ENCODE data around the gene PLCH1.
"Not testable (repeated sequence)": the region's sequence is repeated elsewhere in the genome, so short reads cannot be mapped to it uniquely, and the experiment has no call there.

The PLCH1 gene

DNA sequence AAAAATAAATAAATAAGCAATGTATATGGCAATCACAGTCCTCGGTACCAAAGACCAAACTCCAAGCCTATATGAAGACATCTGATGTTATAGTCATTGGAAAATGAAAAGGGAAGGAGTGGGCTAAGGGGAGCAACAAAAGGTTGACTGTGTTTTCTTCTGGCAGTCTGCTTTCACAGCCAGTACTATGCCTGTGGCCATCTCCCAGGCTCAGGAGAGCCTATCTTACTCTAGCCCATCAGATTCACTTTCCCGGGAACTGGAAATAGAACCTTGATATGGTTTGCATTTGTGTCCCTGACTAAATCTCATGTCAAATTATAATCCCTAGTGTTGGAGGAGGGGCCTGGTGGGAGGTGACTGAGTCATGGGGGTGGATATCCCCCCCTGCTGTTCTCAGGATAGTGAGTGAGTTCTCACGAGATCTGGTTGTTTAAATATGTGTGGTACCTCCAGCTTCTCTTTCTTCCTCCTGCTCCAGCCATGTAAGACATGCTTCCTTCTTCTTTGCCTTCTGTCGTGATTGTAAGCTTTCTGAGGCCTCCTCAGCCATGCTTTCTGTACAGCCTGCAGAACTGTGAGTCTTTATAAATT lies 105.3 kb downstream of the PLCH1 start (continued):
- TF ChIP-seq ZNF501 (tag by site-specific recombination; IDR thresholded peaks at IDR 0.05) (no peak), ZNF433 (tag by site-specific recombination; IDR thresholded peaks at IDR 0.05; ENCODE audit: low read depth) (no peak), BCL11B (tag by site-specific recombination; IDR thresholded peaks at IDR 0.05; ENCODE audit: low read depth) (no peak), ZNF23 (tag by site-specific recombination; IDR thresholded peaks at IDR 0.05; ENCODE audit: borderline replicate concordance) (no peak), ZFP41 (tag by site-specific recombination; IDR thresholded peaks at IDR 0.05; ENCODE audit: borderline replicate concordance) (no peak)
- TF ChIP-seq, protein P1, sequence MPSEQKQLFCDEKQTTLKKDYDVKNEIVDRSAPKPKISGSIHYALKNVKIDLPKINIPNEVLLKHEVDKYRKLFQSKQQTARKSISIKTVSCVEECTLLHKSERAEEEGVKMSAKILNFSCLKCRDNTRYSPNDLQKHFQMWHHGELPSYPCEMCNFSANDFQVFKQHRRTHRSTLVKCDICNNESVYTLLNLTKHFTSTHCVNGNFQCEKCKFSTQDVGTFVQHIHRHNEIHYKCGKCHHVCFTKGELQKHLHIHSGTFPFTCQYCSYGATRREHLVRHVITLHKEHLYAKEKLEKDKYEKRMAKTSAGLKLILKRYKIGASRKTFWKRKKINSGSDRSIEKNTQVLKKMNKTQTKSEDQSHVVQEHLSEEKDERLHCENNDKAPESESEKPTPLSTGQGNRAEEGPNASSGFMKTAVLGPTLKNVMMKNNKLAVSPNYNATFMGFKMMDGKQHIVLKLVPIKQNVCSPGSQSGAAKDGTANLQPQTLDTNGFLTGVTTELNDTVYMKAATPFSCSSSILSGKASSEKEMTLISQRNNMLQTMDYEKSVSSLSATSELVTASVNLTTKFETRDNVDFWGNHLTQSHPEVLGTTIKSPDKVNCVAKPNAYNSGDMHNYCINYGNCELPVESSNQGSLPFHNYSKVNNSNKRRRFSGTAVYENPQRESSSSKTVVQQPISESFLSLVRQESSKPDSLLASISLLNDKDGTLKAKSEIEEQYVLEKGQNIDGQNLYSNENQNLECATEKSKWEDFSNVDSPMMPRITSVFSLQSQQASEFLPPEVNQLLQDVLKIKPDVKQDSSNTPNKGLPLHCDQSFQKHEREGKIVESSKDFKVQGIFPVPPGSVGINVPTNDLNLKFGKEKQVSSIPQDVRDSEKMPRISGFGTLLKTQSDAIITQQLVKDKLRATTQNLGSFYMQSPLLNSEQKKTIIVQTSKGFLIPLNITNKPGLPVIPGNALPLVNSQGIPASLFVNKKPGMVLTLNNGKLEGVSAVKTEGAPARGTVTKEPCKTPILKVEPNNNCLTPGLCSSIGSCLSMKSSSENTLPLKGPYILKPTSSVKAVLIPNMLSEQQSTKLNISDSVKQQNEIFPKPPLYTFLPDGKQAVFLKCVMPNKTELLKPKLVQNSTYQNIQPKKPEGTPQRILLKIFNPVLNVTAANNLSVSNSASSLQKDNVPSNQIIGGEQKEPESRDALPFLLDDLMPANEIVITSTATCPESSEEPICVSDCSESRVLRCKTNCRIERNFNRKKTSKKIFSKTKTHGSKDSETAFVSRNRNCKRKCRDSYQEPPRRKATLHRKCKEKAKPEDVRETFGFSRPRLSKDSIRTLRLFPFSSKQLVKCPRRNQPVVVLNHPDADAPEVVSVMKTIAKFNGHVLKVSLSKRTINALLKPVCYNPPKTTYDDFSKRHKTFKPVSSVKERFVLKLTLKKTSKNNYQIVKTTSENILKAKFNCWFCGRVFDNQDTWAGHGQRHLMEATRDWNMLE (tag by site-specific recombination; conservative IDR thresholded peaks at IDR 0.05; ENCODE audit: low read depth): no peak
- TF ChIP-seq, protein P2, sequence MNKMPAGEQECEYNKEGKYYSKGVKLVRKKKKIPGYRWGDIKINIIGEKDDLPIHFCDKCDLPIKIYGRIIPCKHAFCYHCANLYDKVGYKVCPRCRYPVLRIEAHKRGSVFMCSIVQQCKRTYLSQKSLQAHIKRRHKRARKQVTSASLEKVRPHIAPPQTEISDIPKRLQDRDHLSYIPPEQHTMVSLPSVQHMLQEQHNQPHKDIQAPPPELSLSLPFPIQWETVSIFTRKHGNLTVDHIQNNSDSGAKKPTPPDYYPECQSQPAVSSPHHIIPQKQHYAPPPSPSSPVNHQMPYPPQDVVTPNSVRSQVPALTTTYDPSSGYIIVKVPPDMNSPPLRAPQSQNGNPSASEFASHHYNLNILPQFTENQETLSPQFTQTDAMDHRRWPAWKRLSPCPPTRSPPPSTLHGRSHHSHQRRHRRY (tag by site-specific recombination; IDR thresholded peaks at IDR 0.05): no peak

DNA sequence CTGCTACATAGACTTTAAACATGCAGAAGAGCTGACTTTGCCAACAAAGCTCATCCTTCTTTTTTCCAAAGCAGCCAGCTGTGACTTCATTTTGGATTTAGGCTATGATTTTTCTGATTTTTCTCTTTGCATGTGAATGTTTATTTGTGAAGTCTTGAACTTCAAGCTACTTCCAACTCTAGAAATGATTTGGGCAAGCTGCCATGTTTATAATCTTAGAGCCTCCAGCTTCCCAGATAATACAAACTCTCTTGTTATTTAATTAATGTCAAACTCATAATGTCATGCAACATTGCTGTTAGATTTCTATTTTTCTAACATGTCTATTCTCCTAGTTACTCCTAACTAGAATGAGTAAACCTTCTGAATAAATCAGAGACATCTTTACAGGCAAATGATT lies 106.4 kb downstream of the PLCH1 start:
- H3K27ac ChIP-seq (ENCODE audit: extremely low read depth, low read depth, low read length); H3K9me3 ChIP-seq (ENCODE audit: control insufficient read depth, insufficient read depth, low read depth, low read length); H3K4me1 ChIP-seq (ENCODE audit: control insufficient read depth, insufficient read depth, low read length); POLR2A ChIA-PET; H3K4me3 ChIP-seq (ENCODE audit: low read depth, low read length); H3K36me3 ChIP-seq (ENCODE audit: control insufficient read depth in 2 of 2, insufficient read depth in 1 of 2, low read length in 2 of 2): not testable (repeated sequence)
- CTCF ChIA-PET: interaction anchor here (0.6 kb wide), 1 partner anchor 10 kb away, joined by 3 read pairs; no protein-coding TSS in a partner anchor

DNA sequence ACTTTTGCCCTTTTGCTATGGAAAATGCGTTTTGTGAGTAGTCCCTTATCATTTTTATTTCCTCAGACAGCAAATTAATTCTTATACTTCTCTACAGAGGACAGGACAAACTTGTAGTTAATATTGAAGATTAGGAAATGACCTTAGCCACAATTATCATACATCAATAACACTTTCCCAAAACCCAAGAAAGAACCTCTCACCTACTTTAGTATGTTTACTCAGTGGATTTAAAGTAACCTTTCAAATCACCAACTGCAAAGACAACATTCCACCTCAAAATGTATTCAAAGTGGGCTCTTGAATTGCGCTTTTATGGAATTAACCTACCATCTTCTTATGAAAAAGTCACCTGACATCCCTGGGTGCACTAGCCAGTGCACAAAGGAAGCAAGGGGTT lies 107.3 kb downstream of the PLCH1 start:
- H3K36me3 ChIP-seq (ENCODE audit: control insufficient read depth in 2 of 2, insufficient read depth in 1 of 2, low read length in 2 of 2): no peaks in the 10 kb centered on the region
- POLR2A ChIA-PET: no interaction called here
- CTCF ChIA-PET: no interaction called here
- no peak overlapping the region for H3K27ac ChIP-seq (ENCODE audit: extremely low read depth, low read depth, low read length)
- no peak overlapping the region for H3K4me3 ChIP-seq (ENCODE audit: low read depth, low read length)
- no peaks in the 10 kb centered on the region for H3K4me1 ChIP-seq (ENCODE audit: control insufficient read depth, insufficient read depth, low read length)
- H3K9me3 ChIP-seq (ENCODE audit: control insufficient read depth, insufficient read depth, low read depth, low read length): no peaks in the 10 kb centered on the region
- TF ChIP-seq, protein P3, sequence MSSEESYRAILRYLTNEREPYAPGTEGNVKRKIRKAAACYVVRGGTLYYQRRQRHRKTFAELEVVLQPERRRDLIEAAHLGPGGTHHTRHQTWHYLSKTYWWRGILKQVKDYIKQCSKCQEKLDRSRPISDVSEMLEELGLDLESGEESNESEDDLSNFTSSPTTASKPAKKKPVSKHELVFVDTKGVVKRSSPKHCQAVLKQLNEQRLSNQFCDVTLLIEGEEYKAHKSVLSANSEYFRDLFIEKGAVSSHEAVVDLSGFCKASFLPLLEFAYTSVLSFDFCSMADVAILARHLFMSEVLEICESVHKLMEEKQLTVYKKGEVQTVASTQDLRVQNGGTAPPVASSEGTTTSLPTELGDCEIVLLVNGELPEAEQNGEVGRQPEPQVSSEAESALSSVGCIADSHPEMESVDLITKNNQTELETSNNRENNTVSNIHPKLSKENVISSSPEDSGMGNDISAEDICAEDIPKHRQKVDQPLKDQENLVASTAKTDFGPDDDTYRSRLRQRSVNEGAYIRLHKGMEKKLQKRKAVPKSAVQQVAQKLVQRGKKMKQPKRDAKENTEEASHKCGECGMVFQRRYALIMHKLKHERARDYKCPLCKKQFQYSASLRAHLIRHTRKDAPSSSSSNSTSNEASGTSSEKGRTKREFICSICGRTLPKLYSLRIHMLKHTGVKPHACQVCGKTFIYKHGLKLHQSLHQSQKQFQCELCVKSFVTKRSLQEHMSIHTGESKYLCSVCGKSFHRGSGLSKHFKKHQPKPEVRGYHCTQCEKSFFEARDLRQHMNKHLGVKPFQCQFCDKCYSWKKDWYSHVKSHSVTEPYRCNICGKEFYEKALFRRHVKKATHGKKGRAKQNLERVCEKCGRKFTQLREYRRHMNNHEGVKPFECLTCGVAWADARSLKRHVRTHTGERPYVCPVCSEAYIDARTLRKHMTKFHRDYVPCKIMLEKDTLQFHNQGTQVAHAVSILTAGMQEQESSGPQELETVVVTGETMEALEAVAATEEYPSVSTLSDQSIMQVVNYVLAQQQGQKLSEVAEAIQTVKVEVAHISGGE (tag by site-specific recombination; conservative IDR thresholded peaks at IDR 0.05; ENCODE audit: low read depth): no peak
- no peak for TF ChIP-seq ZNF677 (tag by site-specific recombination; IDR thresholded peaks at IDR 0.05)
- TF ChIP-seq ZNF843 (tag by site-specific recombination; IDR thresholded peaks at IDR 0.05): no peak
- TF ChIP-seq, protein P4, sequence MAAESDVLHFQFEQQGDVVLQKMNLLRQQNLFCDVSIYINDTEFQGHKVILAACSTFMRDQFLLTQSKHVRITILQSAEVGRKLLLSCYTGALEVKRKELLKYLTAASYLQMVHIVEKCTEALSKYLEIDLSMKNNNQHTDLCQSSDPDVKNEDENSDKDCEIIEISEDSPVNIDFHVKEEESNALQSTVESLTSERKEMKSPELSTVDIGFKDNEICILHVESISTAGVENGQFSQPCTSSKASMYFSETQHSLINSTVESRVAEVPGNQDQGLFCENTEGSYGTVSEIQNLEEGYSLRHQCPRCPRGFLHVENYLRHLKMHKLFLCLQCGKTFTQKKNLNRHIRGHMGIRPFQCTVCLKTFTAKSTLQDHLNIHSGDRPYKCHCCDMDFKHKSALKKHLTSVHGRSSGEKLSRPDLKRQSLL (tag by site-specific recombination; IDR thresholded peaks at IDR 0.05): no peak
- TF ChIP-seq ZNF341 (tag by site-specific recombination; IDR thresholded peaks at IDR 0.05; ENCODE audit: low read depth): no peak
- TF ChIP-seq ZNF555 (tag by site-specific recombination; conservative IDR thresholded peaks at IDR 0.05): no peak
- TF ChIP-seq, protein P5, sequence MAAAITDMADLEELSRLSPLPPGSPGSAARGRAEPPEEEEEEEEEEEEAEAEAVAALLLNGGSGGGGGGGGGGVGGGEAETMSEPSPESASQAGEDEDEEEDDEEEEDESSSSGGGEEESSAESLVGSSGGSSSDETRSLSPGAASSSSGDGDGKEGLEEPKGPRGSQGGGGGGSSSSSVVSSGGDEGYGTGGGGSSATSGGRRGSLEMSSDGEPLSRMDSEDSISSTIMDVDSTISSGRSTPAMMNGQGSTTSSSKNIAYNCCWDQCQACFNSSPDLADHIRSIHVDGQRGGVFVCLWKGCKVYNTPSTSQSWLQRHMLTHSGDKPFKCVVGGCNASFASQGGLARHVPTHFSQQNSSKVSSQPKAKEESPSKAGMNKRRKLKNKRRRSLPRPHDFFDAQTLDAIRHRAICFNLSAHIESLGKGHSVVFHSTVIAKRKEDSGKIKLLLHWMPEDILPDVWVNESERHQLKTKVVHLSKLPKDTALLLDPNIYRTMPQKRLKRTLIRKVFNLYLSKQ (tag by site-specific recombination; IDR thresholded peaks at IDR 0.05; ENCODE audit: borderline replicate concordance): no peak
- TF ChIP-seq ZNF701 (tag by site-specific recombination; IDR thresholded peaks at IDR 0.05): no peak
- no peak for TF ChIP-seq KLF7 (tag by site-specific recombination; IDR thresholded peaks at IDR 0.05; ENCODE audit: borderline replicate concordance)
- TF ChIP-seq ZNF660 (tag by site-specific recombination; IDR thresholded peaks at IDR 0.05): no peak
- TF ChIP-seq, protein P6, sequence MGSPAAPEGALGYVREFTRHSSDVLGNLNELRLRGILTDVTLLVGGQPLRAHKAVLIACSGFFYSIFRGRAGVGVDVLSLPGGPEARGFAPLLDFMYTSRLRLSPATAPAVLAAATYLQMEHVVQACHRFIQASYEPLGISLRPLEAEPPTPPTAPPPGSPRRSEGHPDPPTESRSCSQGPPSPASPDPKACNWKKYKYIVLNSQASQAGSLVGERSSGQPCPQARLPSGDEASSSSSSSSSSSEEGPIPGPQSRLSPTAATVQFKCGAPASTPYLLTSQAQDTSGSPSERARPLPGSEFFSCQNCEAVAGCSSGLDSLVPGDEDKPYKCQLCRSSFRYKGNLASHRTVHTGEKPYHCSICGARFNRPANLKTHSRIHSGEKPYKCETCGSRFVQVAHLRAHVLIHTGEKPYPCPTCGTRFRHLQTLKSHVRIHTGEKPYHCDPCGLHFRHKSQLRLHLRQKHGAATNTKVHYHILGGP (tag by site-specific recombination; IDR thresholded peaks at IDR 0.05): no peak
- TF ChIP-seq REPIN1 (tag by site-specific recombination; IDR thresholded peaks at IDR 0.05; ENCODE audit: low read depth): no peak
